ENCODE results near the gene E2F3. TPM values are rescaled to one million over a fixed set of nuclear protein-coding genes. Genes with fewer than 3 reads are reported as not detected.

E2F3 gene
- total RNA-seq, 1 donor from 2014 or later, result 27.4 TPM

DNA sequence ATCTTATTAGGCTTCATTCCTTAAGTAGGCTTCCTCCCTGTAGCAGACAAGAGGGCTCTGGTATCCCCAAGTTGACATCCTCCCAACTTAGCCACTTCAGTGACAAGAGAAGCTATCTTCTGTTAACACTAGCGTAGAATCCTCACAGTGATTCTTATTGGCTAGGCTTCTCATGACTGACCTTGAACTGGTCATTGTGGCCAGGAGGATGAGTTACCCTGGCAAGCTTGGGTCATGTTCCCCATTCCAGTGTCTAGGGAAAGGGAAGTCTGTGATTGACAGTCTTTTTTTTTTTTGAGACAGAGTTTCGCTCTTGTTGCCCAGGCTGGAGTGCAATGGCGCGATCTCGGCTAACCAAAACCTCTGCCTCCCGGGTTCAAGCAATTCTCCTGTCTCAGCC lies 139.7 kb downstream of the E2F3 start:
- no peak overlapping the region for H3K27ac ChIP-seq (ENCODE audit: low read depth, low read length)
- peaks cover 24% of the 10 kb centered on the region for H4K20me1 ChIP-seq (ENCODE audit: insufficient read depth, low read length)
- H3K27me3 Mint-ChIP-seq (ENCODE audit: low read depth, unreplicated experiment), result no peaks in the 10 kb centered on the region
- no peaks in the 10 kb centered on the region for H3K9me3 Mint-ChIP-seq (ENCODE audit: unreplicated experiment)
- no peak for TF ChIP-seq EZH2 (IDR thresholded peaks at IDR 0.05; ENCODE audit: insufficient read depth, low read length)
- H3K4me2 ChIP-seq (ENCODE audit: low read length), result no peak overlapping the region
- H3K36me3 Mint-ChIP-seq (ENCODE audit: low read depth, unreplicated experiment), result peaks cover 8% of the 10 kb centered on the region
- H3K4me1 Mint-ChIP-seq (ENCODE audit: low read depth, unreplicated experiment), result peaks cover 16% of the 10 kb centered on the region
- DNase-seq (ENCODE audit: low read depth) (no peak), FAIRE-seq (no peak)
- no peak overlapping the region for H3K27ac Mint-ChIP-seq (ENCODE audit: unreplicated experiment)
- H3K36me3 ChIP-seq (ENCODE audit: insufficient read depth, low read length), result peaks cover 2% of the 10 kb centered on the region
- no peak overlapping the region for H3K9ac ChIP-seq (ENCODE audit: low read length)
- H3K79me2 ChIP-seq (ENCODE audit: insufficient read depth, low read length), result peaks cover 40% of the 10 kb centered on the region
- no peaks in the 10 kb centered on the region for H3K9me3 ChIP-seq (ENCODE audit: insufficient read depth, low read depth, low read length)
- H3K27me3 ChIP-seq (ENCODE audit: insufficient read depth, low read length), result no peaks in the 10 kb centered on the region
- H3K4me3 ChIP-seq (ENCODE audit: insufficient read depth, low read depth, low read length), result no peak overlapping the region
- H3K4me1 ChIP-seq (ENCODE audit: insufficient read depth, low read length), result peaks cover 6% of the 10 kb centered on the region
- no peak overlapping the region for H2AFZ ChIP-seq (ENCODE audit: low read depth, low read length)
- no peak overlapping the region for H3K4me3 Mint-ChIP-seq (ENCODE audit: unreplicated experiment)

DNA sequence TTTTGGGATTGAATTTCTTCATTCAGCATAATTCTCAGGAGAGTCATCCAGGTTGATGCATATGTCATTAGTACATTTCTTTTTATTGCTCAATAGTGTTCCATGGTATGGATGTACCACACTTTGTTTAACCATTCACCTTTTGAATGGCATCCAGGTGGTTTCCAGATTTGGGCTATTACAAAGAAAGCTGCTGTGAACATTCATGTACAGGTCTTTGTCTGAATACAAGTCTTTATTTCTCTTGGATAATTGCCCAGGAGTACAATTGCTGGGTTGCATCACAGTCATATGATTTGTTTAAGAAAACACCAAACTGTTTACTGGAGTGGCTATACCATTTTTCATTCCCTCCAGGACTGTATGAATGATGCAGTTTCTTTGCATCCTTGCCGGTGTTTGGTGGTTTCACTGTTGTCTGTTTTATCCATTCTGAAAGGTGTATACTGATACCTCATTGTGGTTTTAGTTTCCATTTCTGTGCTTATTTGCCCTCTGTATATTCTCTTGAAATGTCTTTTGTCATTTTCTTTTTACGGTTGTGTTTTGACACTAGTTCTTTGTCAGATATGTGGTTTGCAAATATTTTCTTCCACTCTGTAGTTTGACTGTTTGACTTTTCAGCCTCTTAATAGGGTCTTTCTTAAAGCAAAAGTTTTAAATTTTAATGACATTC lies 141.4 kb downstream of the E2F3 start:
- DNase-seq (ENCODE audit: low read depth) (peak; percentile 87), FAIRE-seq (no peak)
- peak overlapping the region; percentile 57 for H3K27ac ChIP-seq (ENCODE audit: low read depth, low read length)
- Mint-ChIP-seq H3K27me3 (ENCODE audit: low read depth, unreplicated experiment) (no peaks in the 10 kb centered on the region), H3K9me3 (ENCODE audit: unreplicated experiment) (no peaks in the 10 kb centered on the region), H3K36me3 (ENCODE audit: low read depth, unreplicated experiment) (peaks cover 12% of the 10 kb centered on the region), H3K27ac (ENCODE audit: unreplicated experiment) (no peak overlapping the region), H3K4me3 (ENCODE audit: unreplicated experiment) (no peak overlapping the region), H3K4me1 (ENCODE audit: low read depth, unreplicated experiment) (peaks cover 13% of the 10 kb centered on the region)
- no peak overlapping the region for H2AFZ ChIP-seq (ENCODE audit: low read depth, low read length)
- TF ChIP-seq, protein P1, sequence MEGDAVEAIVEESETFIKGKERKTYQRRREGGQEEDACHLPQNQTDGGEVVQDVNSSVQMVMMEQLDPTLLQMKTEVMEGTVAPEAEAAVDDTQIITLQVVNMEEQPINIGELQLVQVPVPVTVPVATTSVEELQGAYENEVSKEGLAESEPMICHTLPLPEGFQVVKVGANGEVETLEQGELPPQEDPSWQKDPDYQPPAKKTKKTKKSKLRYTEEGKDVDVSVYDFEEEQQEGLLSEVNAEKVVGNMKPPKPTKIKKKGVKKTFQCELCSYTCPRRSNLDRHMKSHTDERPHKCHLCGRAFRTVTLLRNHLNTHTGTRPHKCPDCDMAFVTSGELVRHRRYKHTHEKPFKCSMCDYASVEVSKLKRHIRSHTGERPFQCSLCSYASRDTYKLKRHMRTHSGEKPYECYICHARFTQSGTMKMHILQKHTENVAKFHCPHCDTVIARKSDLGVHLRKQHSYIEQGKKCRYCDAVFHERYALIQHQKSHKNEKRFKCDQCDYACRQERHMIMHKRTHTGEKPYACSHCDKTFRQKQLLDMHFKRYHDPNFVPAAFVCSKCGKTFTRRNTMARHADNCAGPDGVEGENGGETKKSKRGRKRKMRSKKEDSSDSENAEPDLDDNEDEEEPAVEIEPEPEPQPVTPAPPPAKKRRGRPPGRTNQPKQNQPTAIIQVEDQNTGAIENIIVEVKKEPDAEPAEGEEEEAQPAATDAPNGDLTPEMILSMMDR (IDR thresholded peaks at IDR 0.05; ENCODE audit: insufficient read depth, low read depth, low read length), result no peak
- no peak for TF ChIP-seq EZH2 (IDR thresholded peaks at IDR 0.05; ENCODE audit: insufficient read depth, low read length)
- H3K9me3 ChIP-seq (ENCODE audit: insufficient read depth, low read depth, low read length), result no peaks in the 10 kb centered on the region
- H3K27me3 ChIP-seq (ENCODE audit: insufficient read depth, low read length), result no peaks in the 10 kb centered on the region
- peaks cover 36% of the 10 kb centered on the region for H3K79me2 ChIP-seq (ENCODE audit: insufficient read depth, low read length)
- peak overlapping the region; percentile 41 for H3K9ac ChIP-seq (ENCODE audit: low read length)
- peaks cover 2% of the 10 kb centered on the region for H3K36me3 ChIP-seq (ENCODE audit: insufficient read depth, low read length)
- peaks cover 6% of the 10 kb centered on the region for H3K4me1 ChIP-seq (ENCODE audit: insufficient read depth, low read length)
- peak overlapping the region; percentile 41 for H3K4me2 ChIP-seq (ENCODE audit: low read length)
- H3K4me3 ChIP-seq (ENCODE audit: insufficient read depth, low read depth, low read length), result no peak overlapping the region
- peaks cover 24% of the 10 kb centered on the region for H4K20me1 ChIP-seq (ENCODE audit: insufficient read depth, low read length)

Other genes starting within 250 kb of the E2F3 start
- 4.8 and 6.4 TPM in 2 replicates for gene MBOAT1, start 189.4 kb upstream of the E2F3 start, total RNA-seq
- gene CDKAL1, start 132.6 kb downstream of the E2F3 start, total RNA-seq, result 11.6 and 13.7 TPM in 2 replicates

Data from astrocyte (in vitro differentiated cells and primary cell).